NCI-H526 (cell line): Measurements from ENCODE around the gene LGALS9C.
"Not testable (repeated sequence)": the region's sequence is repeated elsewhere in the genome, so short reads cannot be mapped to it uniquely, and the experiment has no call there.

Experiments used
- DNase-seq, 2 experiments: peaks; one replicate each; lab custom pipeline; 2025; lab: John Stamatoyannopoulos, UW

The LGALS9C gene

GRCh38 chr17:18476508-18477308 lies at the start of gene LGALS9C:
Gene LGALS9C (plus strand): TSS chr17:18476789. CDS start chr17:18476855, 66 bp downstream.
- DNase-seq = not testable (repeated sequence)

GRCh38 chr17:18432206-18432605 lies 44.4 kb upstream of the LGALS9C start:
- not testable (repeated sequence) for DNase-seq

- DNase-seq = not testable (repeated sequence)
Observed at GRCh38 chr17:18439465-18439870, 37.1 kb upstream of the LGALS9C start.

- DNase-seq = not testable (repeated sequence)
Observed at GRCh38 chr17:18442093-18442492, 34.5 kb upstream of the LGALS9C start.

GRCh38 chr17:18442532-18442931 lies 34.1 kb upstream of the LGALS9C start:
- not testable (repeated sequence) for DNase-seq

GRCh38 chr17:18447476-18448205 lies 28.9 kb upstream of the LGALS9C start:
- not testable (repeated sequence) for DNase-seq

GRCh38 chr17:18448311-18448710 lies 28.3 kb upstream of the LGALS9C start:
- DNase-seq = not testable (repeated sequence)

GRCh38 chr17:18449833-18450232 lies 26.8 kb upstream of the LGALS9C start:
- not testable (repeated sequence) for DNase-seq

GRCh38 chr17:18450998-18451397 lies 25.6 kb upstream of the LGALS9C start:
- not testable (repeated sequence) for DNase-seq

- not testable (repeated sequence) for DNase-seq
Observed at GRCh38 chr17:18451969-18452368, 24.6 kb upstream of the LGALS9C start.

- peak; percentile 49 to 51 for DNase-seq
Observed at GRCh38 chr17:18459035-18459434, 17.6 kb upstream of the LGALS9C start.

GRCh38 chr17:18463831-18464502 lies 12.6 kb upstream of the LGALS9C start:
- DNase-seq = not testable (repeated sequence)

- DNase-seq = not testable (repeated sequence)
Observed at GRCh38 chr17:18466250-18466983, 10.2 kb upstream of the LGALS9C start.

- DNase-seq = not testable (repeated sequence)
Observed at GRCh38 chr17:18467001-18467400, 9.6 kb upstream of the LGALS9C start.

- not testable (repeated sequence) for DNase-seq
Observed at GRCh38 chr17:18468472-18469171, 8.0 kb upstream of the LGALS9C start.

GRCh38 chr17:18469837-18470236 lies 6.8 kb upstream of the LGALS9C start:
- DNase-seq = not testable (repeated sequence)

GRCh38 chr17:18470345-18470930 lies 6.2 kb upstream of the LGALS9C start:
- not testable (repeated sequence) for DNase-seq

- not testable (repeated sequence) for DNase-seq
Observed at GRCh38 chr17:18473967-18474366, 2.6 kb upstream of the LGALS9C start.

- peak; percentile 38 to 53 for DNase-seq
Observed at GRCh38 chr17:18474754-18475153, 1.8 kb upstream of the LGALS9C start.

- not testable (repeated sequence) for DNase-seq
Observed at GRCh38 chr17:18477367-18477766, 778 bp downstream of the LGALS9C start.
